Hepatocyte (in vitro differentiated cells): ENCODE data around the gene PRKCZ. TPM values are rescaled to one million over a fixed set of nuclear protein-coding genes. Genes with fewer than 3 reads are reported as not detected.

Experiments used
- DNase-seq: peaks from one replicate; pipeline ENCODE4 v3.0.0-alpha.2; 2016; ENCODE audit warnings: low spot score
- H2AFZ ChIP-seq: fragments of 200-600 bp; sonication (generic); 2 replicates; pipeline ENCODE4 v1.6.0; 2016; ENCODE audit warnings: antibody characterized with exemption, mild to moderate bottlenecking
- H3K27ac ChIP-seq: fragments of 200-600 bp; sonication (generic); 2 replicates; pipeline ENCODE4 v1.5.1; 2016; ENCODE audit warnings: mild to moderate bottlenecking
- H3K27me3 ChIP-seq: fragments of 200-600 bp; sonication (generic); 2 replicates; pipeline ENCODE4 v1.6.1; 2016
- H3K36me3 ChIP-seq: fragments of 200-600 bp; sonication (generic); replicated peaks from 2 replicates; pipeline ENCODE4 v1.5.1; 2016; ENCODE audit warnings: low read depth; ENCODE audit not compliant: insufficient read depth
- H3K4me1 ChIP-seq: fragments of 200-600 bp; sonication (generic); 2 replicates; pipeline ENCODE4 v1.5.1; 2016; ENCODE audit warnings: mild to moderate bottlenecking, moderate library complexity; ENCODE audit not compliant: insufficient read depth
- H3K4me2 ChIP-seq: fragments of 200-600 bp; sonication (generic); 2 replicates; pipeline ENCODE4 v1.6.0; 2016
- H3K4me3 ChIP-seq: fragments of 200-600 bp; sonication (generic); 2 replicates; pipeline ENCODE4 v1.5.1; 2016; ENCODE audit warnings: mild to moderate bottlenecking
- H3K79me2 ChIP-seq: fragments of 200-600 bp; sonication (generic); 2 replicates; pipeline ENCODE4 v1.6.0; 2017; ENCODE audit warnings: mild to moderate bottlenecking
- H3K9me2 ChIP-seq: fragments of 200-600 bp; sonication (generic); replicated peaks from 2 replicates; pipeline ENCODE4 v1.6.0; 2017; ENCODE audit warnings: mild to moderate bottlenecking; ENCODE audit not compliant: insufficient read depth
- H3K9me3 ChIP-seq: fragments of 200-600 bp; sonication (generic); 2 replicates; pipeline ENCODE4 v1.5.1; 2016; ENCODE audit warnings: low read depth, mild to moderate bottlenecking
- H4K20me1 ChIP-seq: fragments of 200-600 bp; sonication (generic); 2 replicates; pipeline ENCODE4 v1.6.0; 2016; ENCODE audit warnings: mild to moderate bottlenecking; ENCODE audit not compliant: insufficient read depth, poor library complexity, severe bottlenecking
- CTCF ChIP-seq: fragments of 200-600 bp; sonication (generic); IDR thresholded peaks from 2 replicates; pipeline ENCODE4 v1.5.1; 2016; ENCODE audit warnings: antibody characterized with exemption, mild to moderate bottlenecking; ENCODE audit not compliant: poor library complexity
- EZH2 ChIP-seq: fragments of 200-600 bp; sonication (generic); IDR thresholded peaks from 2 replicates; pipeline ENCODE4 v1.6.1; 2016; ENCODE audit warnings: antibody characterized with exemption, mild to moderate bottlenecking, borderline replicate concordance
- EZH2phosphoT487 ChIP-seq: fragments of 200-600 bp; sonication (generic); IDR thresholded peaks from one replicate; pipeline ENCODE4 v1.6.1; 2018; ENCODE audit warnings: antibody characterized with exemption, mild to moderate bottlenecking, low read depth, moderate library complexity; ENCODE audit not compliant: unreplicated experiment, severe bottlenecking
- WGBS: methylation state at CpG from one replicate; pipeline ENCODE4 v1.1.6; 2016; ENCODE audit warnings: low lambda C conversion rate; ENCODE audit errors: missing lambda C conversion rate; 5-methylcytosine and 5-hydroxymethylcytosine counted together
- polyA plus RNA-seq: library from polyadenylated mRNA; unstranded; fragments of >200 nt; fragmentation: Nextera tagmentation; extraction: Ambion mirVana; gene quantifications from 2 replicates; pipeline ENCODE4 v1.2.1, GENCODE V29; 2016
- total RNA-seq: library from RNA; depleted of rRNA; stranded (reverse); fragments of >200 nt; gene quantifications from 2 replicates; pipeline ENCODE4 v1.2.3, GENCODE V29; 2014

Gene PRKCZ
- total and polyA plus RNA-seq, 2 experiments from 2014 or later = 41.0 to 52.3 TPM

DNA sequence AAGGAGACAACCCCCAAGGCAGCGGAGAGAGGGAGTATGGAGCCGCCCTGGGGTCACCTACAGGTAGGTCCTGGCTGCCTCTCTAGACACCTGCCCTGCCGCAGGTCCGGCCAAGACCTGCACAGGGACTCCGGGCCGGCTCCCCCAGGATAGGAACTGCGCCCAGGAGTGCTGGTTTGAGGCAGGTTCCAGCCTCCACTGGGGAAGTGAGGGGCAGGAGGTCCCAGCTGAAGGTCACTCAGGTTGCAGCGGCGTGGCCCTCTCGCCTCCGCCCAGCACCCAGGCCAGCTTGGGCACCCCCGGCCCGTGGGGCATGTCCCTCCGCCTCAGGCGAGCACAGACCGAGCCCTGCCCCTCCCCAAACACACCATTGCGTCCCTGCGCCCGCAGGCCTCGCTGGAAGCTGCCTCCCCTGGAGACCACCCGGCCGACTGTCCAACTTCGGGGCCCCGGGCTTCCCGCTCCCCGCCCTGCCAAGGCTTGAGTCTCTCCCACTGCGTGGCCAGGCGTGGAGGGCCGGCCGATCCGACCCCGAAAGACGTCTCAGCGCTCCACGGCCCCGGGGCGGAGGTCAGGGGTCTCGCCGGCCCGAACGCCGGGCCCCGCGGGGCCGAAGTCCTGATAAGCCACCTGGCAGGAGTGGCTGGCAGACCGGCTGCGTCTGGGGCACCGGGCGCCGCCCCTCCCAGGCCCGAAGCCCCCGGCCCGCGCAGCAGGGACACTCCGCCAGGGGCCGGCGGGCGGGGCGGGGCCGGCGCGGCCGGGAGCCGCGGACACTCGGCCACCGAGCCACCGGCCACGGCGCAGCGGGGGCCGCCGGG lies 176.5 kb downstream of the PRKCZ start:
- peak; percentile 58 for DNase-seq
- peak overlapping the region; percentile 96 for H3K4me3 ChIP-seq
- no peaks in the 10 kb centered on the region for H3K36me3 ChIP-seq
- H3K79me2 ChIP-seq = peaks cover 40% of the 10 kb centered on the region
- H3K9me3 ChIP-seq = no peaks in the 10 kb centered on the region
- no peaks in the 10 kb centered on the region for H3K27me3 ChIP-seq
- no peaks in the 10 kb centered on the region for H3K9me2 ChIP-seq
- TF ChIP-seq EZH2phosphoT487 (no peak), EZH2 (no peak), CTCF (no peak)
- peaks cover 31% of the 10 kb centered on the region for H4K20me1 ChIP-seq
- H2AFZ ChIP-seq = peak overlapping the region; percentile 88
- WGBS = 55% methylated on average over 18 of the region's 73 CpGs
- peaks cover 31% of the 10 kb centered on the region for H3K4me1 ChIP-seq
- H3K27ac ChIP-seq = peak overlapping the region; percentile 100
- H3K4me2 ChIP-seq = peak overlapping the region; percentile 99

GRCh38 chr1:2227346-2228156 lies 177.3 kb downstream of the PRKCZ start:
- peak overlapping the region; percentile 100 for H3K27ac ChIP-seq
- peaks cover 48% of the 10 kb centered on the region for H3K79me2 ChIP-seq
- no peak for TF ChIP-seq EZH2phosphoT487
- TF ChIP-seq CTCF = no peak
- TF ChIP-seq EZH2 = no peak
- peak overlapping the region; percentile 88 for H2AFZ ChIP-seq
- peak; percentile 98 for DNase-seq
- peak overlapping the region; percentile 96 for H3K4me3 ChIP-seq
- peaks cover 39% of the 10 kb centered on the region for H4K20me1 ChIP-seq
- H3K9me2 ChIP-seq = no peaks in the 10 kb centered on the region
- H3K9me3 ChIP-seq = no peaks in the 10 kb centered on the region
- no peaks in the 10 kb centered on the region for H3K27me3 ChIP-seq
- WGBS = under 1% methylated on average over 39 of the region's 129 CpGs
- peak overlapping the region; percentile 99 for H3K4me2 ChIP-seq
- H3K36me3 ChIP-seq = no peaks in the 10 kb centered on the region
- peaks cover 39% of the 10 kb centered on the region for H3K4me1 ChIP-seq

DNA sequence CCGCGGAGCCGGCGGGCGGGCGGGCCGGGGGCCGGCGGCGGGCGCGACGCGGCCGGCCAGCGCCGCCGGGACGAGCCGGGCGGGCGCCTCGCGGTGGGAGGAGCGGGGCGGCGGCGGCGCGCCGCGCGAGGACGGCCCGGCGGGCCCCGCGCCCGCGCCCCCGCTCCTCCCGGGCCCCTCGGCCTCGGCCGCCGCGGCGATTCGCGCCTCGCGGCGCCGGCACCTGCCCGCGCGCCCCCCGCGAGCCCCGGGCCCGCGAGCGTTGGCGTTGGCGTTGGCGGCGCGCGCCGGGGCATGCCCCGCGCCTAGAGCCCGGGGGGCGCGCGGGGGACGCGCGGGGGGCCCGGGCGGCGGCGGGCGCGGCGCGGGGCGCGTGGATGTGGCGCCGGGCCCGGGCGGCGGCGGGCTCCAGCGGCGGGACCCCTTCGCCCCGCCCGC lies 178.0 kb downstream of the PRKCZ start, which contains the start of gene SKI:
TSS of gene SKI (plus strand) at position 163 of the 438 bp plus-strand sequence. CDS start 448 bp downstream, outside the sequence.
- H3K4me2 ChIP-seq = peak within 1 kb of the TSS; percentile 100
- whole genome bisulfite sequencing = no CpG with 5 or more reads among the region's 100 CpGs
- H3K4me1 ChIP-seq = peaks cover 46% of the 10 kb centered on the region
- peak within 1 kb of the TSS; percentile 96 for H3K4me3 ChIP-seq
- no peak for TF ChIP-seq EZH2phosphoT487
- TF ChIP-seq CTCF = no peak
- no peak for TF ChIP-seq EZH2
- no peaks in the 10 kb centered on the region for H3K36me3 ChIP-seq
- peak within 1 kb of the TSS; percentile 100 for H3K27ac ChIP-seq
- no peaks in the 10 kb centered on the region for H3K9me2 ChIP-seq
- peak within 1 kb of the TSS; percentile 88 for H2AFZ ChIP-seq
- no peak for DNase-seq
- H3K9me3 ChIP-seq = no peaks in the 10 kb centered on the region
- H4K20me1 ChIP-seq = peaks cover 46% of the 10 kb centered on the region
- H3K79me2 ChIP-seq = peaks cover 54% of the 10 kb centered on the region
- no peaks in the 10 kb centered on the region for H3K27me3 ChIP-seq
